Spleen (tissue), 11 donors: Measurements from ENCODE around the gene NOXA1. TPM values are rescaled to one million over a fixed set of nuclear protein-coding genes. Genes with fewer than 3 reads are reported as not detected.

Experiments used
- DNase-seq: peaks from one replicate; pipeline ENCODE4 v3.0.0-alpha.2; 2020
- H3K27ac ChIP-seq, 8 donors: fragments of 200-600 bp; sonication (generic) in 7 of 8; 1 replicate in 4 of 8; 2 replicates in 4 of 8; pipeline versions ENCODE4 v1.5.0 to v1.8.0; 2016 to 2021; ENCODE audit warnings: inconsistent platforms in 4 of 8, mild to moderate bottlenecking in 4 of 8, moderate library complexity in 1 of 8
- H3K27me3 ChIP-seq, 7 donors: fragments of 200-600 bp; sonication (generic) in 6 of 7; replicated peaks in 1 of 7; 1 replicate in 4 of 7; 2 replicates in 3 of 7; pipeline versions ENCODE4 v1.5.0 to v1.8.0; 2016 to 2021; ENCODE audit warnings: inconsistent platforms in 3 of 7, mild to moderate bottlenecking in 1 of 7
- H3K36me3 ChIP-seq, 6 donors: fragments of 200-600 bp; sonication (generic) in 5 of 6; 1 replicate in 4 of 6; 2 replicates in 2 of 6; pipeline versions ENCODE4 v1.5.0 to v1.8.0; 2016 to 2021; ENCODE audit warnings: inconsistent platforms in 2 of 6
- H3K4me1 ChIP-seq, 6 donors: fragments of 200-600 bp; sonication (generic) in 5 of 6; 1 replicate in 3 of 6; 2 replicates in 3 of 6; pipeline versions ENCODE4 v1.5.0 to v1.8.0; 2016 to 2021; ENCODE audit warnings: inconsistent platforms in 3 of 6
- H3K4me3 ChIP-seq, 8 donors: fragments of 200-600 bp; sonication (generic) in 7 of 8; 1 replicate in 4 of 8; 2 replicates in 4 of 8; pipeline versions ENCODE4 v1.5.0 to v1.8.0; 2016 to 2021; ENCODE audit warnings: inconsistent platforms in 4 of 8, mild to moderate bottlenecking in 4 of 8, moderate library complexity in 2 of 8
- H3K9me3 ChIP-seq, 8 donors: fragments of 200-600 bp; sonication (generic) in 7 of 8; 1 replicate in 4 of 8; 2 replicates in 4 of 8; pipeline versions ENCODE4 v1.5.0 to v1.8.0; 2016 to 2021; ENCODE audit warnings: inconsistent platforms in 4 of 8
- CTCF ChIP-seq, 11 experiments: fragments of 200-600 bp in 7 of 11; fragments of 450-650 bp in 4 of 11; sonication (generic) in 4 of 11; IDR thresholded peaks in 8 of 11; conservative IDR thresholded peaks in 3 of 11; 1 replicate in 7 of 11; 2 replicates in 4 of 11; pipeline versions ENCODE4 v1.4.0 to v1.8.0; 2016 to 2021; ENCODE audit warnings: antibody characterized with exemption in 11 of 11, inconsistent platforms in 4 of 11, mild to moderate bottlenecking in 1 of 11
- POLR2A ChIP-seq, 3 donors: fragments of 450-650 bp; IDR thresholded peaks; one replicate each; pipeline ENCODE4 v1.5.1; 2017; ENCODE audit warnings: antibody characterized with exemption in 3 of 3, mild to moderate bottlenecking in 1 of 3
- POLR2AphosphoS5 ChIP-seq, 3 donors: sonication (generic); formaldehyde crosslinking; IDR thresholded peaks; one replicate each; pipeline ENCODE4 v1.5.1; 2017; ENCODE audit warnings: antibody characterized with exemption in 3 of 3
- WGBS, 5 donors: extraction: QIAGEN DNeasy Blood & Tissue Kit in 3 of 5; methylation state at CpG; one replicate each; pipeline versions ENCODE4 v1.1.5 to v1.1.7; 2013 to 2018; 5-methylcytosine and 5-hydroxymethylcytosine counted together
- intact Hi-C: fragments of 100-400 bp; cut with DNase I; formaldehyde crosslinking; loops from one replicate; pipeline ENCODE4 v1.15.0; 2023; ENCODE audit warnings: low total_unique reads
- polyA plus RNA-seq, 3 donors: library from polyadenylated mRNA; stranded (reverse); fragments of 200-250 nt; gene quantifications; one replicate each; pipeline ENCODE4 v1.2.1, GENCODE V29; 2013
- total RNA-seq, 7 donors: library from RNA; depleted of rRNA in 3 of 7; stranded (reverse); fragments of >200 nt in 3 of 7; fragmentation: NEBNext Ultra II Directional in 4 of 7; extraction: Animal tissue kit (Norgen Biotek cat#: 25700) in 4 of 7; gene quantifications; one replicate each; pipeline versions ENCODE4 v1.1.0 to v1.2.1, GENCODE V29; 2016 to 2021
- donor health status: healthy with polysubstance abuse.
- donor health status: DM: no; HTN: no; CAD: no; lungs with moderate emphysema.
- donor health status: DM: no; HTN: no; CAD: no.
- donor health status: Bipolar disorder and iron deficiency.
- donor health status: healthy.
- donor health status: DM: no; HTN: no; CAD: no.
- donor health status: DM: yes; HTN: yes; CAD: no.

The NOXA1 gene
- total and polyA plus RNA-seq, 10 donors: 1.9 to 15.0 (median 5.9) TPM

GRCh38 chr9:137467161-137467581 lies 44.0 kb downstream of the NOXA1 start:
- TF ChIP-seq POLR2AphosphoS5 (IDR thresholded peaks at IDR 0.05): peak in 1 of 3 donors; percentile 10
- no peak for TF ChIP-seq POLR2A (IDR thresholded peaks at IDR 0.05)
- no peak for TF ChIP-seq CTCF (IDR thresholded peaks at IDR 0.05 in 8 of 11, conservative IDR thresholded peaks at IDR 0.05 in 3 of 11)
- H3K4me3 ChIP-seq: no peak overlapping the region
- intact Hi-C loops: no loop called here
- H3K27ac ChIP-seq: no peak overlapping the region
- peaks cover 3 to 19% (median 10%) of the 10 kb centered on the region in 6 donors for H3K4me1 ChIP-seq
- peak; percentile 60 for DNase-seq
- H3K27me3 ChIP-seq: peaks cover 0 to 4% (median 0%) of the 10 kb centered on the region in 7 donors
- H3K36me3 ChIP-seq: no peaks in the 10 kb centered on the region
- no peaks in the 10 kb centered on the region for H3K9me3 ChIP-seq
- WGBS, 5 donors: 85 to 94% (median 94%) methylated on average over 6 to 16 of the region's 16 CpGs

- WGBS, 5 donors: 93 to 99% (median 97%) methylated on average over 7 of the region's 7 CpGs
- peak; percentile 52 for DNase-seq
- Histone ChIP-seq H3K27me3 (no peaks in the 10 kb centered on the region), H3K36me3 (no peaks in the 10 kb centered on the region), H3K4me1 (peaks cover 0 to 13% (median 4%) of the 10 kb centered on the region in 6 donors), H3K9me3 (peaks cover 0 to 2% (median 0%) of the 10 kb centered on the region in 8 donors), H3K27ac (no peak overlapping the region), H3K4me3 (no peak overlapping the region)
- no peak for TF ChIP-seq CTCF (IDR thresholded peaks at IDR 0.05 in 8 of 11, conservative IDR thresholded peaks at IDR 0.05 in 3 of 11)
- intact Hi-C loops: no loop called here
These were observed 44.7 kb downstream of the NOXA1 start for GRCh38 chr9:137467896-137468295.

DNA sequence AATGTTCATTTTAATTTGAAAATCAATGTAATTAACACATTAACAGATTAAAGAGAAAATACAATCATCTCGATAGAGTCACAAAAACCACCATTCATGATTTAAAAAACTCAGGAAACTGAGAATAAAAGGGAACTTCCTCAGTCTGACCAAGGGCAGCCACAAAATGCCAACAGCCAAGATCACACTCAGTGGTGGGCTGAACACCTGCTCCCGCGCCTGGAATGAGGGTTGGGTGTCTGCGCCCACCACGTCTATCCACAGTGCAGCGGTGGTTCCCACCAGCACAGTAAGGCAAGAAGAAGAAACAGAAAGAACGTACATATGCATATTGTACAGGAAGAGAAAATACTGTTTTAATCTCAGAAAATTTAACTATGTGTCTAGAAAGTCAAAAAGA lies 47.6 kb downstream of the NOXA1 start:
- 10 to 26% (median 15%) methylated on average over 7 of the region's 7 CpGs for WGBS, 5 donors
- no peaks in the 10 kb centered on the region for H3K36me3 ChIP-seq
- H3K27ac ChIP-seq: no peak overlapping the region
- peak; percentile 25 for DNase-seq
- intact Hi-C loops: no loop called here
- H3K27me3 ChIP-seq: no peaks in the 10 kb centered on the region
- H3K4me1 ChIP-seq: peaks cover 0 to 13% (median 4%) of the 10 kb centered on the region in 6 donors
- H3K4me3 ChIP-seq: no peak overlapping the region
- H3K9me3 ChIP-seq: peaks cover 0 to 23% (median 14%) of the 10 kb centered on the region in 8 donors
- TF ChIP-seq POLR2A (IDR thresholded peaks at IDR 0.05): no peak

DNA sequence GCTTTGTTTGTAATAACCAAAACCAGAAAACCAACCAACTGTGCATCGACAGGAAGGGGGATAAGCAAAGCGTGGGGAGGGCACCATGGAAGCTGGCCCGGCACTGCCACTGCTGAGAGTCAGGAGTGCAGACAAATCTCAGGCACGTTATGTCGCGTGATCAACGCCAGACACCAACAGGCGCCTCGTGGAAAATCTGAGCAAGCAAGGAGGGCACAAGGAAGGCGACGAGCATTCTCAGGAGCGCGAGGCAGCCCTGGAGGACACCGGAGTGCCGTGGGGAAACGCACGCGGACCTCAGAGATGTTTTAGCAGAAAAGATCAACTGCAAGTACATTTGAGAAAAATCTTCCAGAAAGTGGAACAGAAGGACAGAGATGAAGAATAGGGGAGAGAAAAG lies 51.1 kb downstream of the NOXA1 start:
- TF ChIP-seq CTCF (IDR thresholded peaks at IDR 0.05 in 8 of 11, conservative IDR thresholded peaks at IDR 0.05 in 3 of 11) (no peak), POLR2AphosphoS5 (IDR thresholded peaks at IDR 0.05) (no peak), POLR2A (IDR thresholded peaks at IDR 0.05) (no peak)
- Histone ChIP-seq H3K4me1 (peaks cover 0 to 32% (median 9%) of the 10 kb centered on the region in 6 donors), H3K36me3 (no peaks in the 10 kb centered on the region), H3K9me3 (peaks cover 0 to 36% (median 27%) of the 10 kb centered on the region in 8 donors), H3K27ac (no peak overlapping the region), H3K27me3 (no peaks in the 10 kb centered on the region), H3K4me3 (no peak overlapping the region)
- 94 to 97% (median 96%) methylated on average over 18 of the region's 18 CpGs for WGBS, 5 donors
- peak; percentile 41 for DNase-seq
- intact Hi-C loops: no loop called here

DNA sequence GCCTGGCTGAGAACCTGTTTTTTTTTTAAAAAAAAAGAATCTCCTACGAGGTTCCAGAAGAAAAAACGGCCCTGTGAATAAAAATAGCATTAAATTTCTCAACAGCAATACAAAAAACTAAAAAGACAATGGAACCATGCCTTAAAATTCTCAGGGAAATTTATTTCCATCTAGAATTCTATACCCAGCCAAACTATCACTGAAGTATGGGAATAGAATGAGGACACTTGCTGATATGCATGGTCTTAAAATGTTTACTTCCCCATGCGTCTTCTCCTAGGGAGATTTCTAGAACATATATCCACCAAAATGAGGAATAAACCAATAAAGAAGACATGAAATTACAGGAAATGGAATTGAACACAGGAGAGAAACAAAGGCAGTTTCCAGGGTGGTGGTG lies 52.5 kb downstream of the NOXA1 start:
- Histone ChIP-seq H3K27ac (no peak overlapping the region), H3K27me3 (no peaks in the 10 kb centered on the region), H3K9me3 (peaks cover 0 to 36% (median 27%) of the 10 kb centered on the region in 8 donors), H3K36me3 (peaks cover 0 to 3% (median 0%) of the 10 kb centered on the region in 6 donors), H3K4me3 (no peak overlapping the region), H3K4me1 (peaks cover 0 to 39% (median 12%) of the 10 kb centered on the region in 6 donors)
- intact Hi-C loops: no loop called here
- 80 to 91% (median 85%) methylated on average over 3 of the region's 3 CpGs for WGBS, 5 donors
- DNase-seq: no peak
- TF ChIP-seq POLR2AphosphoS5 (IDR thresholded peaks at IDR 0.05): no peak
- no peak for TF ChIP-seq POLR2A (IDR thresholded peaks at IDR 0.05)
- no peak for TF ChIP-seq CTCF (IDR thresholded peaks at IDR 0.05 in 8 of 11, conservative IDR thresholded peaks at IDR 0.05 in 3 of 11)
